Stimulated activated CD4-positive, alpha-beta T cell treated with anti-CD3 and anti-CD28 coated beads, Interleukin-15, amount 100 ng/mL, for 1 hour (primary cell): ENCODE measurements around the gene NPHP1.
"Not testable (repeated sequence)": the region's sequence is repeated elsewhere in the genome, so short reads cannot be mapped to it uniquely, and the experiment has no call there.

Experiments used
- DNase-seq, 2 donors: peaks; one replicate each; pipeline ENCODE4 v3.0.0-alpha.2; 2020; ENCODE audit warnings: low read depth in 1 of 2, low spot score in 1 of 2

Gene NPHP1

DNA sequence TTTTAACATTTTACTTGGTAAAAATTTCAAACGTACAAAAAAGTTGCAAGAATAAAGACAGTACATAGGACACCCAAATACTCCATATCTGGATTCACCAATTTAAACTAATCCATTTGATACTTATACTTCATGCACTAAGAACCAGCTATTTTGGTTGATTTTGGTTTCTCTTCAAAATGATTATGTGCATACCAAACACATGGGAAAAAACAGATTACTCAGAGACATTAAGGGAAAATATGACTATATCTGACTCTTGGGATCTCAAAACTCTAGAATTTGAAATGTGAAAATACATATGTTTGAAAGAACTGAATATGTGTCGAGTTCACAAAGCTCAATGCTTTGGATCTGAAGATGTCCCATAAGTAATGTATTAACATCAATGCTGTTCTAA is 73.6 kb downstream of the NPHP1 start:
- DNase-seq: no peak

DNA sequence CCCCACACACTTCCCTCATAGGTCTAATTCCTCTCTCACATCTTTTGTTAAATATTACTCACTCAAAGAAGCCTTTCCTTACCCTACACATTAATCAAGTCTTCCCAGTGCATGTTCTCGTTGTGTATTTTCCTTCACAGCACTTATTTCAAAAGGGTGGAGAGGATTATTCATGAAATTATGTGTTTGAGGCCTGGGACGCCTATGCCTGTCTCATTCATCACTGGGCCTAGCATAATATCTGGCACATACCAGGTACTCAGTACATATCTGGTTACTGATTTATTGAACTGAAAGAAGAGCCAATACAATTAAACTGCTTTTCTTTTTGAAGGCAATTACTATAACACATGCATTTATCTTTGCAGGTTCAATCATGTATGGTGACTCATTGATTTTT is 74.1 kb downstream of the NPHP1 start:
- DNase-seq: no peak

DNA sequence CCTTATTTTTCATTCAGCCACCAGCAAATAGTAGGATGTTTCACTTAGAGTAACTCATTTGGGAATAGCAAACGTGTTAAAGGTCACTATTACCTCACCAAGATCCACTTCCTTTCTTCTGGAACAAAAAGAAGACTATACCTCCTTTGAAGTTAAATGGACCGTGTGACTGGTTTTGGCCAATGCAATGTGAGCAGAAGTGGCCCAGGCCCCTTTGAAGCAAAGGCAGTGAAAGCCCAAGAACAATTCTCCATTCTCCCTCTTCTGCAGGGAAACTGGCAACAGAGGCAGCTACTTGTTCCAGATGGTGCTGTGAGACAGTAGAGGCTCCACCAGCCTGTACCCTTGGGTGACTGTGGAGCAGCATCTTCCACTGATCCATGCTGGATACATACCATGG is 77.9 kb downstream of the NPHP1 start:
- DNase-seq: no peak

DNA sequence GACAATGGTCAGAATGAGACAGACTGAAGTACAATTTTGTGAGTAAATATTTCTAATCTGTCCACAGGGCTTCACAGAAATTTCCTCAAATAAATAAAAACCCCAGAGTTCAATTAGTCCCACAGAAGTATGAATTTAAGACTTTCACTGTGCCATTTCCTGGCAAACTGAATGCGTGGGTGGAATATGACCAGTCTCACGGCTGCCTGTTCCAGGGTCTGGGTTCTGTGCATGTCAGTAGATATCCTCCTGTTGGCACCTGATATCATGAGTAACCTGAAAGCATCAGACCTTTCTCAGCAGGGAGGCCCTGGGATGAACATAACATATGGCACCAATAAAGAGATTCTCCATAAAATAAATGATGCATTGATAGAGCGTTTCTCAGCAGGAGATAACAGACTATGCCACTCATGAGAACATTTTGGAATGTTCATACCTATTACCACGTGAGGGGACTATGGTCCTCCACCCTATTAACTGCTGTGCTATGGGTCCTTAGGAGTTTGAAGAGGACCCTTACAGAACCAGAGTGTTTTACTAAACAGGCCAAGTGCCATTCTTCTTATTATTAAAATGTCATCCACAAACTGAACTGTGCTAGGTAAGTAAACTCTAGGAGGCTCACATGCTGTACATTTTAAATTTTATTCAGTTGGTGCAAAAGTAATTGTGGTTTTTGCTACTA is 78.6 kb downstream of the NPHP1 start:
- DNase-seq: no peak

DNA sequence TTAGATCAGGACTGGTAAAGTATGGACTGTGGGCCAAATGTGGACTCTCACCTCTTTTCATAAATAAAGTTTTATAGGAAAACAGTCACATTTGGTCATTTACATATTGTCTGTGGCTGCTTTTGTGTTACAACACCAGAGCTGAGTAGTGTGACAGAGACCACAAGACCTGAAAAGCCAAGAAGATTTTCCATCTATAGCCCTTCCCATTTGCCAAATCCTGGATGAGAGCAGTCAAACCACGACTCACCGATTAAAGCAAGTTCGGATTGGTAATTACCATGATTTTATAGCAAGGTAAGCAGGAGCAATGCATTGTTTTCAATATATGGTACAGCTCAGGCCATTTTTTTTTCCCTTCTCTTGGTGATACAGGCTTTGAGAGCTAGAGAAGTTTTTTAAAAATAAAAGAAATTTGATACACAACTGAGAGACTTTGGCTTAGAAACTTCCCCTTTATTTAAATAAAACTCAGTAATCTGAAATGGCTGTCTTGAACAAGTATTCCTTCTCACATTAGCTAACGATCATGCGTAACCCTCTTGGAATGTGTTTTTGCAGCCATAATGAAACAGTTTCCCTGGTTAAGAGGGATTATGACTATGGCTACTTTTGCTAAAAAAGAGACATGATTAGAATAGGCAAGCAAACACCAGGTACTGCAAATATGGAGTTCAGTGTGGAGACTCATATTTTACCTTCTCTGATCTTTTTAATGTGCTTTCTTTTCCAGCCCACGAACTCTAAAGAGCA is 79.7 kb downstream of the NPHP1 start:
- no peak for DNase-seq

DNA sequence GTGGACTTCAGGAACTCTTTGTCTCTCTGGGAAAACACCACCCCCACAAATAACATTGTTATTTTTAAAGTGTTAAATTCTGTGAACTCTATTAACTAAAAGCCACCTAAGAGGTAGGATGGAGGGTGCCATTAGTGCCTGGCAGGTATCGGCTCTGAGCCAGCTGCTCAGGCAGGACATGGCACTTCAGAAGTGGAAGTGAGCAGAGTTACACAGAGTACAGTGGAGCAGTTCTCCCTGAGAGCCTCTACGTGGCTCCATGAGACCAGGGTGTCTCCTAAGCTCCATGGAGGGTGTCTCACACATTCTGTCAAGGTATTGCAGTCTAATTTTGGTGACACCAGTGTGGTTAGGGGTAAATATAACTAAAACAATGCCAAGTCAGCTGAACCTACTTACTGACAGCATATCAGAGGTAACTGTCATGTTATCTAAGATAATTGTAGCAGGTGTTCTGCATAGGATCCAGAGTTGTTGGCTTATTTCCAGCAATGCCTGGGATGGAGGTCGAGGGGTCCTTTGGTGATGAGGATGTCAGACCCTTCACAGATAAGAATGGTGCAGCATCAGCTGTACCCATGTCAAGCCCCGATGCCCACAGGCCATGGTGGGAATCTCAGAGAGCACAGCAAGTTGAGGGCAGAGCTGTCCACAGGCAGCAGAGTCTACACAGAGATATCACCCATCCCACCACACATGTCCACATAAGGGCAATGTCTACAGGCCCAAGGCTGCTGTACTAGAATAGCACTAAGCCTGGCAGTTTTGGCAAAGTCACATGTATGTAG is 80.6 kb downstream of the NPHP1 start:
- DNase-seq: no peak

DNA sequence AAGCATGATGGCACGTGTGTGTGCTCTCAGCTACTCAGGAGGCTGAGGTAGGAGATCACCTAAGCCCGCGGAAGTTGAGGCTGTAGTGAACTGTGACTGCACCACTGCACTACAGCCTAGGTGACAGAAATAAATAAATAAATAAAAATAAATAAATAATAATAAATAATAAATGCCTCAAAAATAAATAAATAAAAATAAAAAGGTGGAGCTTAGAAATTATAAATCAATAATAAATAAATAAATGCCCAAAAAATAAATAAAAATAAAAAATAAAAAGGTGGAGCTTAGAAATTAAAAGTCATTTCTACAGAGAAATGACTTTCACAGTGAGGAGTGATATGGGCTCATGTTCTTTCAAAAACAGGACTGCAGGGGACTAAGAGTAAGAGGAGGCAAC is 83.2 kb downstream of the NPHP1 start:
- no peak for DNase-seq

DNA sequence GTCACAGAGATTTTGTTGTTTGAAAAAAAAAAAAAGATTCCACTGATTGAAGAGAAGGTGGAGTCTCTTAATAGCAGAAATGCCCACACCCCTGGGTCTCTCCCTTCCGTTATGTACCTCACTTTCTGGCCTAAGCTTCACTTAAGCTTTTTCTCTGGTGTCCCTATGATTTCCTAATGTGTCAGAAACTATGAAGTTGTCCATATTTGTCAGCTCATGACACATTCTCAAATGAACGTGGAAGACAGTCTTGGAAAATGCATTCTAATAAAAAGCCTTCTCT is 83.8 kb downstream of the NPHP1 start:
- no peak for DNase-seq

DNA sequence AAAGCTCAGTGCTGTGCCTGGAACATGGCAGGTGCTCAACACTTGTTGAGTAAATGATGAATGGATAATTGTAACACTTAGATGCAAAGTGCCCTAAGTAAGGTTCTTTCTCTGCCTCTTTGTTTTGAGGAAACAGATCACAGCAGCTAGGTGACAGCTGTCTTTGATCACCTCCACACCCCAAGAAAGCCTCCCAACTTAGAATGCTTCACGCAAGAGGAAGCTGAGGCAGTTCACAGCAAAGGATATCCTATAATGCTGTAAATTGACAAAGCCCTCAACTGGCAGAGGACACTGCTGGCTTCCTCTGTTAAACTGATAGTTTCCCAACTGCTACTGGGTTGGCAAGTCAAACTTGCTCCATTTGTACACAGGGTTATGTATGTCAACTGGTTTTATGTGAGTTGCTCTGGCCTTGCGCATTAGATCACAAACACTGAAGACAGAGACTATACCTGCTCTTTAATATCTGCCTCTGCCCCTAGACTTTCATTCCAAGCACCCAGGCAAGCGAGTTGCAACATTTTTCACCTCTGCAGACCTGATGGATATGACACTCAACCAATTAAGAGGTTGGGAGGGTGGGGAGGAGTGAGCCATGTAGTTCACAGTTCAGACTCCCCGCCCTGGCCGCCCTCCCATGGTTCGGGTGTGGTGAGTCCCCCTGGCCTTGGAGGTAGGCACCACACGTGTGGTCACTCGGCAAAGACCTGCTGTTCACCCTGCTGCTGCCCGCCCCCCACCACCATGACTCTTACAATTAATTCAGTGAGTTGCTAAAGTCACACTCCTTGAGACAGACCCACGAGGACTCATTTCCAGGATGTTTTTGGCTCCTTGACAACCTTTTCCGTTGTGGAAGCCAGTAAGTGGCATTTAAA is 84.4 kb downstream of the NPHP1 start:
- no peak for DNase-seq

DNA sequence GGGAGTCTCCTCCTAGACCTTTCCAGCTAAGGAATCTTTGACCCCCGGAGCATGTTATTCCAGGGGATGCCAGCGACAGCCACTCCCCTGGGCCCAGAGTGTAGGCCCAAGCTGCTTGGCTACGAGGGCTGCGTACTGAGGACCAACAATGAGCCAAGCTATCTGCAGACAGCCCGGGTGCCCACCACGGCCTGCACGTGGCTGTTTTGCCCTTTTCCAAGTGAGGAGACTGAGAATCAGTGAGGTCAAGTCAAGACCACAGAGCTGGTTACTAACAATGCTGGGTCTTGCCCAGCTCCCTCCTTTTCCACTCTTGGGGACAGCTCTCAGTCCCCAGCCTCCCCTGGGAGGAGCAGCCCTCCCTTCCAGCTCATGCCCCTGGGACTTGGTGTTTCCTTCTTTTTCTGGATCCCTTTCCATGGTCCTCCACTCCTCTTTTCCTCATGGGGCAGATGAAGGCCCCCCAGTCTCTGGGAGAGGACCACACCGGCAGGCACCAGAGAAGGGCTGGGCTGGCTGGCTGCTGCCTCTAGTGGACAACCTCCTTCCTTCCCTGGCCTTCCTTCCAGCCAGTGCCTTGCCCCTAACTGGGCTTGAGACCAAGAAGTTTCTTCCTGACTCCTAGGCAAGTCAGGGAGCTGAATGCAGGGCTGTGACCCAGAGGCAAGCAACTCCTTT is 88.6 kb downstream of the NPHP1 start:
- DNase-seq: no peak

DNA sequence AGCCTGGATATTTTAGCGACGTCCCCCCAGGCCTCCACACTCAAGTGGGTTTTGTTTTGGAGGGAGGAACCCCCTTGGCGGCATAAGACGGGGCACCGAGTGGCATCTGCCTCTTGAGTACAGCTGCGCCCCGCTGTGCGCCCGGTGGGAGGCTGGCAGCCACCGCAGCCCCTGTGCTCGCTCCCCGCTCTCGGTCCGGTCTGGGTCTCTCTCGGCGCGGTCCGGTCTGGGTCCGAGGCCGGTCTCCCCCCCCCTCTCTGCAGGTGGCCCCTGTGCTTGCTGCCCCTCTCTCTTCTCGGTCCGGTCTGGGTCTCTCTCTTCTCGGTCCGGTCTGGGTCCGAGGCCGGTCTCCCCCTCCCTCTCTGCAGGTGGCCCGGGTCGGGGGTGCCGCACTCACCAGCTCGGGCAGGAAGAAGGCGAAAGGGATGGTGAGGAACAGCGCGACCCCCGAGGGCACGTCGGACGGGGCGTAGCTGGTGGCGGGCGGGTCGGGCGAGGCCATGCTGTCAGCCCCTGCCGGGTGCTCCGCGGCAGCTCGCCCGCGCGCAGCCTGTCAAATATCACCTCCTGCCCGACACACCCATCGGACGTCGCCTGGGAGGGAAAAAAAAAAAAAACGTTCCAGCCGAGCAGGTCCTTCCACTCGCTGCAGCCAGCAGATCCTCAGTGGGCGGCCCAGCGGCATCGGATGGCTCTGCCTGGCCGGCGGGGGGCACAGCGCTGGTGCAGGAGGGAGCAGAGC is 89.4 kb downstream of the NPHP1 start, which contains the start of gene MALL:
Gene MALL, minus strand, starts transcription at position 532 of the 742 bp plus-strand sequence. Its CDS starts 30 bp downstream, at position 502.
- DNase-seq: no peak

DNA sequence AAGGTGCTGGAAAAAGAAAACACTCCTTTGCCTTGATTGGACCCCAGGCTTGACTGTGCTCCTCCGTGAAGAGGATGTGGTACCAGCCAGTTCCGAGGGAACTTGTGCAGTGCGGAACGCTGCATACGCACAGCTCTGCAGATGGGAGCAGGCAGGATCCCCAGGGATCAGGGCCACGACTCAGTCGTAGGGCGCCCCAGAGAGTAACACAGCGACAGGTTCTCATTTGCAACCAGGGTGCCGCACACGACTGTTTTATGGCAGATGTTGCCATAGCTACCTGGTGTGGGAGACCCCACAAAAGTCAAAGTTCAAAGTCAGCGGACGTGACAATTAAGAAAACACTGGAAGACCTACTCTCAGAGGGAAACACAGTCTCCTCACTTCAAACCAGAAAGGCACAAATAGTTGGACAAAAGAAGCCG is 90.0 kb downstream of the NPHP1 start:
- no peak for DNase-seq

DNA sequence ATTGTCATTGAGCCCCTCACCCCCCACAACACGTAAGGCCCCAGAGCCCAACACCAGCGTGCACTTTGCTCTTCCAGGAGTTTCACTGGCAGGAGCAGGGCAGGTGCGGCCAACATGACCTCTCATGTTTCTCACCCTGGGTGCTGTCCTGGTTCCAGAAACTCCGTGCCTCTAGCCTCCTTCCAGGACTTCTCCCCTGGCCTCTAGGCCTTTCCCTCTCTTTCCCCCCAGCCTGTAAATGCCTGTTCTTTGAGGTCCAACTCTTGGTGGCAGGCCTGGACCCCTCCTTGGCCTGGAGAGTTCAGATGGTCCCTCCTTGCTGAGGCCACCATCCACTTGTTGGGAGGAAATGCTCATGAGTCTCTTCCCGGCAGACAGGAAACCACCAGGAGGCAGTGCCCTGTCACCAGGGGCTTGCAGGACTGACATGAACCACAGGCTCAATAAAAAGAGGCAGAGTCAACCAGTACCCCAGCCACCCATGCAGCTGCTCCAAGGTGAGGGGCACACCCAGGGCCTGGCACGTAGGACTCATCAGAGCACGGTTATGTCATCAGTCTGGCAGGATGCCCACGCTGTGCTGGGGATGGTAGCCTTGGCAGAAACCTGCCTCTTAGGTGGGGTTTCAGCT is 90.7 kb downstream of the NPHP1 start:
- no peak for DNase-seq

DNA sequence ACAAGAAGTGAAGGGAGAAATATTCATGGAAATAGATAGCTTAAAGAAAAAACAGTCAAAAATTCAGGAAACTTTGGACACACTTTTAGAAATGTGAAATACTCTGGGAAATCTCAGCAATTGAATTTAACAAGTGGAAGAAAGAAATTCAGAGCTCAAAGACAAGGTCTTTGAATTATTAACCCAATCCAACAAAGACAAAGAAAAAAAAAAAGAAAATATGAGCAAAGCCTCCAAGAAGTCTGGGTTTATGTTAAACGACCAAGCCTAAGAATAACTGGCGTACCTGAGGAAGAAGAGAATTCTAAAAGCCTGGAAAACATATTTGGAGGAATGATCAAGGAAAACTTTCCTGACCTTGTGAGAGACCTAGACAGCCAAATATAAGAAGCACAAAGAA is 96.5 kb downstream of the NPHP1 start:
- not testable (repeated sequence) for DNase-seq

DNA sequence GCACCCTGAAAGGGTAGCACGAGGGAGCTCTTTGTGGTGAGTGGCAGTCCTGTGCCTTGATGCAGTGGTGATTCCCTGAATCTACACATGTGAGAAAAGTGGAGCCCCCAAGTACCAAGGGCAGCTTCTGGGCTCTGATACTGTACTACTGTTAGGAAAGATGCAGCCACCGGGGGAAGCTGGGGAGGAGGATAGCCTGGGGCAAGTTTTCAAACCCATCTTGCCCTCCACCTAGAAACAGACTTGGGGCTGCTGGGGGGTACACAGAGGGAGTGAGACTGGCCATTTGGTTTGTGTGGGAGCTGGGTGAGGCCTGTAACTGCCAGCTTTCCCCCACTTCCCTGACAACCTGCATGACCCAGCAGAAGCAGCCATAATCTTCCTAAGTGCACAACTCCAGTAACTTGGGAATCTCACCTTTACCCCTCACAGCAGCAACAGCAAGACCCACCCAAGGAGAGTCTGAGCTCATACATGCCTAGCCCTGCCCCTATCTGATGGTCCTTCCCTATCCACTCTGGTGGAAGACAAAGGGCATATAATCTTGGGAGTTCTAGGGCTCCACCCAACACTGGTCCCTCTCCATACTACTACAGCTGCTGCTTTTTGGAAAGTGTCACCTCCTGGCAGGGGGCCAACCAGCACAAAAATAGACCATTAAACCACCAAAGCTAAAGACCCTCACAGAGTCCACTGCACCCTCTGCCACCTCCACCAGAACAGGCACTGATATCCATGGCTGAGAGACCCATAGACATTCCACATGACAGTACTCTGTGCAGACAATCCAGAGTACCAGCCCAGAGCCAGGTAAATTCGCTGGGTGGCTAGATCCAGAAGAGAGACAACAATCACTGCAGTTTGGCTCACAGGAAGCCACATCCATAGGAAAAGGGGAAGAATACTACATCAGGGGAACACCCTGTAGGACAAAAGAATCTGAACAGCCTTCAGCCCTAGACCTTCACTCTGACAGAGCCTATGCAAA is 97.4 kb downstream of the NPHP1 start:
- DNase-seq: no peak

DNA sequence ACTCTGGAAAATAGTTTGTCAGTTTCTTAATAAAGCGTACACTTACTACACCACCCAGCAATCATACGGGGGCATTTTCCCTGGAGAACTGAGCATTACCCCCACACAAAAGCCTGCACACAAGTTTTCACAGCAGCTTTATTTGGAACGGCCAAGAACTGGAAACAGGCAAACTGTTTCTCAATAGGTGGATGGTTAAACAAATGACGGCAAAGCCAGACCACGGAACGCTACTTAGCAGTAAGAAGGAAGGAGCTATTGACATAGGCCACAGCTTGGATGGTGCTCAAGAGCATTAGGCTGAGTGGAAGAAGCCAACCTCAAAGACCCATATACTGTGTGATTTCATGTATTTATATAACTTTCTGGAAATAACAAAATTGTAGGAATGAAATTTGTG is 98.2 kb downstream of the NPHP1 start:
- no peak for DNase-seq

DNA sequence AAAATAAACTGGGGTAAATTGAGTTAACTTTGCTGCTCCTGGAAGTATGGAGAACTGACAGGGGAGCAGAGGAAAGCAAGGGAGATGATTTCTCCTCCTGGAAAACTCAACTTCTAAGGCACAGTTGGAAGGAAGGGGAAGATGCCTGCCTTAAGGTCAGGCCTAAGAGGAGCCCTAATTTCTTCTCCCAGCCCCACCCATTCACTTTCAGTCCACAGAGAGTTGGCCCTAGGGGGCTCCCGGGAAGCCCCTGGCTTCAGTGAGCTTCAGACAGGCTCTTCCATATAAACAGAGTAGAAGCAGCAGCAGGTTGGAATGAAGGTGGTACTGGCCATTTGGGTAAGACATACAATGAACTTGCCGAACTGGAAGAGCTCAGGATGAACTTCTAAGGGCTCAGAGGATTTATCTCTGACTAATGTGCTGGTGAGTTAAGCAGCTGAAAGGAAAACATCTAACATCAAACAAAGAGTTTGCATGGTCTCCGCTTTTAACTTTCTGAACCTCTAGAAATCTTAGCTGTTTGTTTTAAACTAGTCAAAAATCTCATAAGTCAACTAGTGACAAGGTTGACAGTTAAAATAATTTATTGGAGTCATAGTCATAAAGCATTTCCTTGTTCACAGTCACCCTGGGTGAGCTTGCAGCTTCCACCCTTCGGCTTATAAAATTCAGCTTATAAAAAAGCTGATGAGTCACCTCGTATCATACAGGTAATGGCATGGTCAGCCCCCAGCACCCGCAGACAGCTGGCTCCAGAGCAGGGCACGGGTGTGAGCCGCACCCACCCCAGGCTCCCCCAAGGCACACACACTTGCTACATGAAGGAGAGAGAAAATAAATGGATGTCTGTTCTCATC is 99.0 kb downstream of the NPHP1 start:
- DNase-seq: no peak
